Measurements from ENCODE around the gene PCDHA13.
"Not testable (repeated sequence)": the region's sequence is repeated elsewhere in the genome, so short reads cannot be mapped to it uniquely, and the experiment has no call there.

PCDHA13 gene

GRCh38 chr5:140881889-140882590, at the start of gene PCDHA13:
Gene PCDHA13, plus strand, starts transcription at chr5:140882124. Its CDS starts 145 bp downstream, at chr5:140882269.
- DNase-seq, result no peak

- no peak for DNase-seq
Measured at GRCh38 chr5:140833993-140834392, 47.9 kb upstream of the PCDHA13 start, which contains the start of gene PCDHA7. Gene PCDHA7, plus strand, starts transcription at chr5:140834269. Its CDS starts 115 bp downstream, at chr5:140834384.

- DNase-seq, result not testable (repeated sequence)
Measured at GRCh38 chr5:140834439-140835008, 47.4 kb upstream of the PCDHA13 start.

GRCh38 chr5:140835622-140836510, 46.1 kb upstream of the PCDHA13 start:
- DNase-seq, result no peak

- DNase-seq, result peak; percentile 39 to 49
Measured at GRCh38 chr5:140840978-140841962, 40.7 kb upstream of the PCDHA13 start, which contains the start of gene PCDHA8. Gene PCDHA8, plus strand, starts transcription at chr5:140841187. Its CDS starts 135 bp downstream, at chr5:140841322.

- DNase-seq, result no peak
Measured at GRCh38 chr5:140842798-140843733, 38.9 kb upstream of the PCDHA13 start.

- DNase-seq, result not testable (repeated sequence)
Measured at GRCh38 chr5:140848139-140849102, 33.5 kb upstream of the PCDHA13 start, which contains the start of gene PCDHA9. Gene PCDHA9, plus strand, starts transcription at chr5:140848382. Its CDS starts 114 bp downstream, at chr5:140848496.

- DNase-seq, result not testable (repeated sequence)
Measured at GRCh38 chr5:140849831-140850634, 31.9 kb upstream of the PCDHA13 start.

- no peak for DNase-seq
Measured at GRCh38 chr5:140855772-140856674, 25.9 kb upstream of the PCDHA13 start, which contains the start of gene PCDHA10. Gene PCDHA10, plus strand, starts transcription at chr5:140855897. Its CDS starts 152 bp downstream, at chr5:140856049.

- no peak for DNase-seq
Measured at GRCh38 chr5:140857177-140857986, 24.5 kb upstream of the PCDHA13 start.

- no peak for DNase-seq
Measured at GRCh38 chr5:140857987-140858240, 24.0 kb upstream of the PCDHA13 start.

- DNase-seq, result no peak
Measured at GRCh38 chr5:140862441-140863295, 19.3 kb upstream of the PCDHA13 start.

GRCh38 chr5:140868721-140869554, 13.0 kb upstream of the PCDHA13 start, which contains the start of gene PCDHA11:
Gene PCDHA11, plus strand, starts transcription at chr5:140868957. Its CDS starts 147 bp downstream, at chr5:140869104.
- no peak for DNase-seq

GRCh38 chr5:140869555-140869886, 12.4 kb upstream of the PCDHA13 start:
- DNase-seq, result no peak

Measured in activated T-cell treated with anti-CD3 and anti-CD28 coated beads, Interleukin-2, amount 50 U/mL, for 48 hours (primary cell).